ENCODE data around the gene APOL2. TPM values are rescaled to one million over a fixed set of nuclear protein-coding genes. Genes with fewer than 3 reads are reported as not detected.

APOL2 gene
- total RNA-seq (10 to 100 TPM; 36.9 to 42.9 TPM), total RNA-seq (39.6 to 79.8 reads per million in 2 donors)

DNA sequence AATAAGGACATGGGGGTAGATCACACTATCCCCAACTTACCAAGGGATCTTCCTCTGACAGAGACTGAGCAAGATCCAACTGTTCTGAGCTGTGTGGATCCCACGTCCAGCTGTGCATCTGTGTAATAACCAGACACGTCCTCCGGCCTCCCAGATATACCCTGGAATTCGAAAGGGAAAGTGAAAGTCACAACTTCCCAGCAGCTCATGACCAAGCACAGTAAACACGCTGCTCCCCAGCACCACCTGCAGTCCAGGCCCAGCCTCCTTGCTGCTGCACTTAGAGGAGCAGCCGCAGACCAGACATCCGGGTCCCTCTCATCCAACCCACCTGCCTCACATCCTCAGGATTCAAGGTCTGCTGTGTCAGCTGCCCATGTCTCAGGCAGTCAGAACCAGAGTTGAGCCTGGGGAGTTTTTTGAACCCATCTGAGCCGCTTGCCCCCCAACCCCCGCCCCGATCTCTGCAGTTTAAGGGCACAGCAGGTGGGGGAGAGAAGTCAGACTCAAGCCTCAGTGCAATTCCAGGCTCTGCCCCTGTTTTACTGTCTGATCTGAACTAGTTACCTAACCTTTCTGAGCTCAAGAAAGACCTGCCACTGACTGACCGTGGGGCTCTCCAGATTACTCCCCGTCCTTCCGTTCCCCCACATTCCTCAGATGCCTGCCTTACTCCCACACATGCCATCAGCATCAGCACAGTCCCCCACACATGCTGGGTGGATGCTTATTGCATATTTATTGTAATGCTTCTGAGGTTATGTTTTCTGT lies at the start of gene APOL2:
TSS of gene APOL2 (minus strand) at position 127 of the 771 bp plus-strand sequence. CDS start 6,365 bp downstream, outside the sequence.
- peak; percentile 70 to 79 (median 70) for DNase-seq
- peaks cover 42% of the 10 kb centered on the region for H3K4me1 Mint-ChIP-seq
- peak within 1 kb of the TSS; percentile 99 for H3K4me3 Mint-ChIP-seq
- H3K27me3 Mint-ChIP-seq, result no peaks in the 10 kb centered on the region
- no peaks in the 10 kb centered on the region for H3K9me3 ChIP-seq (ENCODE audit: control insufficient read depth, low read length, poor library complexity, severe bottlenecking)
- peaks cover 9% of the 10 kb centered on the region for H3K36me3 Mint-ChIP-seq (ENCODE audit: low read depth)
- H3K27ac Mint-ChIP-seq, result peak within 1 kb of the TSS; percentile 99
- peak; percentile 98 for ATAC-seq

DNA sequence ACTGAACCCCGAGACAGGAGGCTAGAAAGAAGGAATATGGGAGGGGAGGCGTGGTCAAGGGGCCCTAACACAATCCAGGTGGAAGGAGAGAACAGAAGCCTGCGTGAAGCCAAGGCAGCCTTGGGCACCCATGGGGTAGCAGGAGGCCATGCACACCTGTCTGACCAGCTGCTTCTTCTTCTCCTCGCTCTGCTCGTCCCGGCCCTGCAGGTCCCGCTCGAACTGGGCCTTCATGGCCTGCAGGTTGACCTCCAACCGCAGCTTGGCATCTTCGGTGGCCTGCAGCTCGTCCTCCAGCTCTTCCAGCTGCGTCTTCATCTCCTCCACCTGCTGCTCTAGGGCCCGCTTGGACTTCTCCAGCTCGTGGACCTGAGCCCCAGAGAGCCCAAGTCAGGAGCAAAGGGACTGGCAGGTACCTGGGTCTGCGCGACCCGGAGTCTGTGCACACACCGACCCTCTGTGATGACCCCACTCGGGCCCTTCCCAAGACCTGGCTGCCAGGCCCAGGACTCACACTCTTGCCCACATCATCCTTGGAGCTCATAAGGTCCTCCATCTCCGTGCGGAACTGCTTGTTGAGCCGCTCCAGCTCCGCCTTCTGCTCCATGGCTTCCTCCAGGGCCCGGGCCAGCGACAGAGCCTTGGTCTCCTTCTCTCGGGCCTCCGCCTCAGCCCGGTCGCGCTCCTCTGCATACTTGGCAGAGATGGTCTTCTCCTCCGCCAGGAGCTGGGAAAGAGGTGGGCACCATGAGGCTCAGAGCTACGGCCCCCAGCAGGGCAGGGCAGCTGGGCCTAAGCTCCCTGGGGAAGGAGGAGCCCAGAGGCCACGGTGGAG lies 49.5 kb upstream of the APOL2 start:
- H3K9me3 ChIP-seq (ENCODE audit: control insufficient read depth, low read length, poor library complexity, severe bottlenecking), result no peaks in the 10 kb centered on the region
- H3K4me1 Mint-ChIP-seq, result peaks cover 41% of the 10 kb centered on the region
- ATAC-seq (no peak), DNase-seq (no peak)
- H3K27me3 Mint-ChIP-seq, result no peaks in the 10 kb centered on the region
- peak overlapping the region; percentile 89 for H3K4me3 Mint-ChIP-seq
- H3K27ac Mint-ChIP-seq, result peak overlapping the region; percentile 99
- H3K36me3 Mint-ChIP-seq (ENCODE audit: low read depth), result peaks cover 11% of the 10 kb centered on the region

GRCh38 chr22:36287881-36288515 lies 48.7 kb upstream of the APOL2 start:
- peaks cover 39% of the 10 kb centered on the region for H3K4me1 Mint-ChIP-seq
- H3K36me3 Mint-ChIP-seq (ENCODE audit: low read depth), result peaks cover 11% of the 10 kb centered on the region
- DNase-seq, result no peak
- H3K27me3 Mint-ChIP-seq, result no peaks in the 10 kb centered on the region
- ATAC-seq, result no peak
- no peaks in the 10 kb centered on the region for H3K9me3 ChIP-seq (ENCODE audit: control insufficient read depth, low read length, poor library complexity, severe bottlenecking)
- H3K4me3 Mint-ChIP-seq, result peak overlapping the region; percentile 75
- peak overlapping the region; percentile 99 for H3K27ac Mint-ChIP-seq

DNA sequence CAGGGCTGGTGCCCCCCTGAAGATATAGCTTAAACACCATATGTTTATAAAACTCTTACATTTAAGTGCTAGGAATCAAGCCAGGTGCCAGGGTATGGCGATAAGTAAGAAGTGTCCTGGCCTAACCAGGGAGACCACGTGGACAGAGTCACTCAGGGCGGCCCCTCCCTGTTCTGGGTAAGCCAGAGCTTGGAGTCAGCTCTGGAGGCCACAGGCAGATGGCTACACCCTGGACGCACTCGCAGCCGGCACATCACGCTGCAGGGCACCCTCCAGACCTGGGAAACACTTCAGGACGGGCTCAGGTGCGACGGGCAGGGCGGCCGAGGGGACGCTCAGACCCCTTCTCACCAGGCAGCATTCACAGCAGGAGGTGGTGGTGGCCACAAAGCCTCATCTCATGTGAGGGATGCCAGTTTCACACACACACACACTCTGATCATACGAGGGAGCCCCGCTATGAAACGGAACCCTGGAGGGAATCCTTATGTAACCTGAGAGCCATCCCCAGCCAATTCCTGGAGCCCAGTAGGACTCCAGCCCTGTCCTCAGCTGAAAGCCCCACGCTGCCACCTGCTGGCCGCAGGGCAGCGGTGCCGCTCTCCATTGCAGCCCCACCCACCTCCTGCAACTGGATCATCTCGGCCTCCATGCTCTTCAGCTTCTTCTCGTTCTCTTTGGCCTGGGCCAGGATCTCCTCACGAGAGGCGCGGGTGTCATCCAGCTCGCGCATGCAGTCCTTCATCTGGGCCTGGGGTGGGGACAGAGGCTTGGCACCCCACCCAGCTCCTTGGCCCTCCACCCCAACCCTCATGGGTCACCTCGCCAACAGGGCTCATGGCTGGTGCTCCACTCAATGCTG lies 47.0 kb upstream of the APOL2 start:
- H3K27me3 Mint-ChIP-seq, result no peaks in the 10 kb centered on the region
- peaks cover 28% of the 10 kb centered on the region for H3K4me1 Mint-ChIP-seq
- ATAC-seq (peak; percentile 55), DNase-seq (peak; percentile 57 to 64 (median 58))
- peak overlapping the region; percentile 47 for H3K4me3 Mint-ChIP-seq
- peaks cover 13% of the 10 kb centered on the region for H3K36me3 Mint-ChIP-seq (ENCODE audit: low read depth)
- H3K9me3 ChIP-seq (ENCODE audit: control insufficient read depth, low read length, poor library complexity, severe bottlenecking), result no peaks in the 10 kb centered on the region
- H3K27ac Mint-ChIP-seq, result peak overlapping the region; percentile 99

DNA sequence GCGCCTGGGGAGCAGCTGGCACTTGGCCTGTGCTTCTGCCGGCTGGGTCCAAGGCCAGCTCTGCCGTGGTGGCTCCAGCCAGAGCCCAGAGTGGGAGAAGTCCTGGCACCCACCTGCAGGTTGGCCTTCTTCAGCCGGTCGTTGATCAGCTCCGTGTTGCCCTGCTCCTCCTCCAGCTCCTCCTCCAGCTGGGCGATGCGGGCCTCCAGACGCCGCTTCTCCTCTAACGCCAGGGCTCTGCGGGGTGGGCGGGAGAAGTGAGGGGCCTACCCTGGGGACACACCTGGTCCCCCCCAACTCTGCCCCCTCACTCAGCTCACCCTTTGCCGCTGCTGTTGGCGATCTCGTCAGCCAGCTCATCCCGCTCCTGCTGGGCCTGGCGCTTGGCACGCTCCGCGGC lies 46.2 kb upstream of the APOL2 start:
- H3K36me3 Mint-ChIP-seq (ENCODE audit: low read depth), result peaks cover 13% of the 10 kb centered on the region
- DNase-seq (no peak), ATAC-seq (no peak)
- H3K27me3 Mint-ChIP-seq, result no peaks in the 10 kb centered on the region
- H3K27ac Mint-ChIP-seq, result peak overlapping the region; percentile 99
- no peaks in the 10 kb centered on the region for H3K9me3 ChIP-seq (ENCODE audit: control insufficient read depth, low read length, poor library complexity, severe bottlenecking)
- peaks cover 29% of the 10 kb centered on the region for H3K4me1 Mint-ChIP-seq
- H3K4me3 Mint-ChIP-seq, result peak overlapping the region; percentile 39

GRCh38 chr22:36285017-36285416 lies 45.7 kb upstream of the APOL2 start:
- Mint-ChIP-seq H3K4me3 (peak overlapping the region; percentile 39), H3K27me3 (no peaks in the 10 kb centered on the region), H3K27ac (peak overlapping the region; percentile 8), H3K36me3 (ENCODE audit: low read depth) (peaks cover 13% of the 10 kb centered on the region), H3K4me1 (peaks cover 29% of the 10 kb centered on the region)
- ATAC-seq (no peak), DNase-seq (no peak)
- no peaks in the 10 kb centered on the region for H3K9me3 ChIP-seq (ENCODE audit: control insufficient read depth, low read length, poor library complexity, severe bottlenecking)

GRCh38 chr22:36284171-36284571 lies 44.8 kb upstream of the APOL2 start:
- H3K36me3 Mint-ChIP-seq (ENCODE audit: low read depth), result peaks cover 9% of the 10 kb centered on the region
- H3K4me1 Mint-ChIP-seq, result peaks cover 22% of the 10 kb centered on the region
- H3K27me3 Mint-ChIP-seq, result no peaks in the 10 kb centered on the region
- H3K4me3 Mint-ChIP-seq, result peak overlapping the region; percentile 25
- H3K9me3 ChIP-seq (ENCODE audit: control insufficient read depth, low read length, poor library complexity, severe bottlenecking), result no peaks in the 10 kb centered on the region
- DNase-seq, result no peak
- no peak overlapping the region for H3K27ac Mint-ChIP-seq
- no peak for ATAC-seq

DNA sequence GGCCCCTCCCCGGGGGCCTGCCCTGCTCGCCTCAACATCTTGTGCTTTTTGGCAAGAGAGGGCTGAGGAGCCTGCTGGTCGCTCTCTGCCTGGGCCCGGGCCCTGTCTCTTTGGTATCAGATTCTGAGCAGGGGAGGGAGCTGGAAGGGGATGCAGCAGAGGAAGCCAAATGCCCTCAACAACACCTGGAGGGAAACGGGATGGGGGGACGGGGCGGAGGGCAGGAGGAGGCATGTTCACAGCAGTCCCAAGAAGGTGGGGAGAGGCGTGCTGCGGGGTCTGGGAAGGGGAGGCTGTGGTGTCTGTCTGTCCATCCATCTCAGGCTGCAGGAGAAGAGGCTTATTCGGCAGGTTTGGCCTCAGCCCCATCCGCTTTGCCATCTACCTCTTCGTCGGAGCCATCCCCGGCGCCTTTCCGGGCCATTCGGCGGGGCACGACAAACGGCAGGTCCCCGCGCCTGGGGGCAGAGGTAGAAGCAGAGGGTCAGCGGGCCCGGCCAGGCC lies 43.1 kb upstream of the APOL2 start:
- Mint-ChIP-seq H3K27ac (peak overlapping the region; percentile 74), H3K36me3 (ENCODE audit: low read depth) (peaks cover 9% of the 10 kb centered on the region), H3K4me1 (peaks cover 18% of the 10 kb centered on the region), H3K27me3 (no peaks in the 10 kb centered on the region), H3K4me3 (no peak overlapping the region)
- ATAC-seq (no peak), DNase-seq (no peak)
- no peaks in the 10 kb centered on the region for H3K9me3 ChIP-seq (ENCODE audit: control insufficient read depth, low read length, poor library complexity, severe bottlenecking)

DNA sequence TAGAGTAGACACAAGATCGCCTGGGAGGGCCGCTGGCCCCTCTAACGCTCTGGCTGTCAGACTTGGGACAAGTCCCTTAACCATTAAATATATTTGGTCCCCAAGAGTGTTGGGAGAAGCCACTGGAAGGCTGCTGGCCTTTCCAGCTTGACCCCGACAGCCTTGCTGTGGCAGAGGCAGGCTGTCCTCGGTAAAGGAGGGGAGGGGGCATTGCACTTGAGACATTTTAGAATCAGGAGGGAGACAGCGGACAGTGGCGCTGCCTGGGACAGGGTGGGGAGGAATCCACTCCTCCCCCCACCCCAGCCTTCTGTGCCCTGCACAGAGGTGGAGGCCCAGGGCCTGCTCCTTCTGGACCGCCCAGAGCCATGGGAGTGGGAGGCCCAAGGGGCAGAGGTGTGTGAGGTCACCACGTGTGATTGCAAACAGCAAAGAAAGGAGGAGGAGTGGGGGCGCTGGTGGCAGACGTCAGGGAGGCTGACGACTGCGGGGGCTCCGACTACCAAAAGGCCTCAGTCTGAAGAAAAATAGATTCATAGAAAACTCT lies 42.5 kb upstream of the APOL2 start:
- no peak for DNase-seq
- no peaks in the 10 kb centered on the region for H3K9me3 ChIP-seq (ENCODE audit: control insufficient read depth, low read length, poor library complexity, severe bottlenecking)
- peaks cover 6% of the 10 kb centered on the region for H3K36me3 Mint-ChIP-seq (ENCODE audit: low read depth)
- peaks cover 17% of the 10 kb centered on the region for H3K4me1 Mint-ChIP-seq
- peak overlapping the region; percentile 74 for H3K27ac Mint-ChIP-seq
- H3K4me3 Mint-ChIP-seq, result no peak overlapping the region
- no peak for ATAC-seq
- no peaks in the 10 kb centered on the region for H3K27me3 Mint-ChIP-seq

- DNase-seq (no peak), ATAC-seq (no peak)
- no peaks in the 10 kb centered on the region for H3K9me3 ChIP-seq (ENCODE audit: control insufficient read depth, low read length, poor library complexity, severe bottlenecking)
- Mint-ChIP-seq H3K27me3 (no peaks in the 10 kb centered on the region), H3K36me3 (ENCODE audit: low read depth) (peaks cover 2% of the 10 kb centered on the region), H3K4me1 (peaks cover 13% of the 10 kb centered on the region), H3K4me3 (no peak overlapping the region), H3K27ac (peak overlapping the region; percentile 63)
These were observed 41.1 kb upstream of the APOL2 start for GRCh38 chr22:36280379-36280778.

GRCh38 chr22:36279219-36279666 lies 39.9 kb upstream of the APOL2 start:
- no peak for DNase-seq
- no peak for ATAC-seq
- Mint-ChIP-seq H3K4me3 (peak overlapping the region; percentile 12), H3K4me1 (peaks cover 16% of the 10 kb centered on the region), H3K27ac (peak overlapping the region; percentile 61), H3K27me3 (no peaks in the 10 kb centered on the region), H3K36me3 (ENCODE audit: low read depth) (peaks cover 2% of the 10 kb centered on the region)
- H3K9me3 ChIP-seq (ENCODE audit: control insufficient read depth, low read length, poor library complexity, severe bottlenecking), result no peaks in the 10 kb centered on the region

All from T-helper 17 cell (primary cell).